A549 (cell line): ENCODE results near the gene ADARB2.

Source experiments
- HOXB13 ChIP-seq: fragments of 250-450 bp; sonication (Bioruptor Pico); IDR thresholded peaks from 2 replicates; pipeline ENCODE4 v1.5.0; 2020; ENCODE audit warnings: low read depth, mild to moderate bottlenecking, moderate library complexity
- JUNB ChIP-seq: fragments of >200 bp; sonication (Bioruptor Twin); formaldehyde crosslinking; IDR thresholded peaks from 2 replicates; pipeline ENCODE4 v1.6.1; 2016
- MAFK ChIP-seq: fragments of 450-650 bp; IDR thresholded peaks from 2 replicates; pipeline ENCODE4 v1.6.1; 2014; ENCODE audit not compliant: partially characterized antibody
- PHF8 ChIP-seq: fragments of 200-600 bp; sonication (generic); IDR thresholded peaks from 2 replicates; pipeline ENCODE4 v1.6.1; 2016; ENCODE audit warnings: low read depth, mild to moderate bottlenecking, antibody characterized with exemption, moderate library complexity, borderline replicate concordance
- POLR2A ChIP-seq: IDR thresholded peaks from 2 replicates; pipeline ENCODE4 v1.6.1; 2012; ENCODE audit warnings: mild to moderate bottlenecking, low read length
- RNF2 ChIP-seq: fragments of 200-600 bp; sonication (generic); IDR thresholded peaks from 2 replicates; pipeline ENCODE4 v1.6.1; 2016; ENCODE audit warnings: low read depth, mild to moderate bottlenecking, antibody characterized with exemption, moderate library complexity, borderline replicate concordance

DNA sequence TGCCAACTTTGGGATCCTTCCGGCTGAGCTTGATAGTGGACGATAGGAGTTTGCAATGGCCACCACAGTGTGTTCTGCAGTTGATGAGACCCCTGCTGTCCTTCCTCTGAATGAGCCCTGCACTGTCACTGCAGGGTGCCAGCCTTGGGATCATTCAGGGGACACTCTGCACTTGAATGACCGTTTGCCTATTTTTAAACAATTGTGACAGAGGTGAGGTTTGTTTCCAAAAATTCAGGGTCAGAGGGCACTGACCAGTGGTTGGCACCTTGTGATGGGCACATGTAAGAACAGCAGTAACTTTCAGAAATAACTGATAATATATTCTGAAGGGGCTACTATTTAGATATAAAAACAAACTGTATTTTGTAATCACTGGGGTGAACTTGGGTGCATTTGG is 48.5 kb upstream of the ADARB2 start:
- TF ChIP-seq PHF8 (no peak), MAFK (no peak), POLR2A (no peak), HOXB13 (CRISPR knock-in tag) (no peak), JUNB (no peak), RNF2 (no peak)
